Measurements from ENCODE around the gene FGG. TPM values are rescaled to one million over a fixed set of nuclear protein-coding genes. Genes with fewer than 3 reads are reported as not detected.

The FGG gene
- total and polyA plus RNA-seq, 8 donors = 0.20 to 3.1 (median 2.1) TPM; not detected in 3

- no peak overlapping the region for H3K4me3 ChIP-seq
- intact Hi-C loops (cut with DNase I; ENCODE audit: low total_unique reads) = no loop called here
- H3K9me3 ChIP-seq = no peaks in the 10 kb centered on the region
- H3K27ac ChIP-seq = no peak overlapping the region
- WGBS, 5 donors = 90 to 98% (median 91%) methylated on average over 3 of the region's 3 CpGs
- DNase-seq = no peak
- H3K36me3 ChIP-seq = no peaks in the 10 kb centered on the region
- H3K27me3 ChIP-seq = no peaks in the 10 kb centered on the region
- H3K4me1 ChIP-seq = no peaks in the 10 kb centered on the region
- no peak for TF ChIP-seq EP300 (IDR thresholded peaks at IDR 0.05)
- TF ChIP-seq POLR2AphosphoS5 (IDR thresholded peaks at IDR 0.05) = no peak
These were observed 3.8 kb downstream of the FGG start for GRCh38 chr4:154608361-154609252.

GRCh38 chr4:154606728-154607723, 5.4 kb downstream of the FGG start:
- no peak for TF ChIP-seq POLR2AphosphoS5 (IDR thresholded peaks at IDR 0.05)
- no peak for TF ChIP-seq POLR2A (IDR thresholded peaks at IDR 0.05)
- TF ChIP-seq EP300 (IDR thresholded peaks at IDR 0.05) = no peak
- no peak for TF ChIP-seq CTCF (IDR thresholded peaks at IDR 0.05)
- Histone ChIP-seq H3K4me1 (no peaks in the 10 kb centered on the region), H3K9me3 (no peaks in the 10 kb centered on the region), H3K36me3 (no peaks in the 10 kb centered on the region), H3K4me3 (no peak overlapping the region), H3K27me3 (no peaks in the 10 kb centered on the region), H3K27ac (no peak overlapping the region)
- 79 to 94% (median 89%) methylated on average over 6 of the region's 6 CpGs for WGBS, 5 donors
- no peak for DNase-seq
- intact Hi-C loops (cut with DNase I; ENCODE audit: low total_unique reads) = no loop called here

- no peaks in the 10 kb centered on the region for H3K36me3 ChIP-seq
- 83 to 88% (median 86%) methylated on average over 4 of the region's 4 CpGs for WGBS, 5 donors
- intact Hi-C loops (cut with DNase I; ENCODE audit: low total_unique reads) = no loop called here
These were observed 7.7 kb downstream of the FGG start for GRCh38 chr4:154604696-154605200.

More at GRCh38 chr4:154604696-154605200, 7.7 kb downstream of the FGG start:
- no peaks in the 10 kb centered on the region for H3K4me1 ChIP-seq
- no peak overlapping the region for H3K4me3 ChIP-seq
- no peaks in the 10 kb centered on the region for H3K9me3 ChIP-seq
- no peak overlapping the region for H3K27ac ChIP-seq
- no peak for DNase-seq
- no peaks in the 10 kb centered on the region for H3K27me3 ChIP-seq
- TF ChIP-seq POLR2AphosphoS5 (IDR thresholded peaks at IDR 0.05) = no peak
- TF ChIP-seq POLR2A (IDR thresholded peaks at IDR 0.05) = no peak
- TF ChIP-seq CTCF (IDR thresholded peaks at IDR 0.05) = no peak
- no peak for TF ChIP-seq EP300 (IDR thresholded peaks at IDR 0.05)

Measured in stomach (tissue), 9 donors.